ENCODE measurements around the gene SMIM45.

SMIM45 gene

DNA sequence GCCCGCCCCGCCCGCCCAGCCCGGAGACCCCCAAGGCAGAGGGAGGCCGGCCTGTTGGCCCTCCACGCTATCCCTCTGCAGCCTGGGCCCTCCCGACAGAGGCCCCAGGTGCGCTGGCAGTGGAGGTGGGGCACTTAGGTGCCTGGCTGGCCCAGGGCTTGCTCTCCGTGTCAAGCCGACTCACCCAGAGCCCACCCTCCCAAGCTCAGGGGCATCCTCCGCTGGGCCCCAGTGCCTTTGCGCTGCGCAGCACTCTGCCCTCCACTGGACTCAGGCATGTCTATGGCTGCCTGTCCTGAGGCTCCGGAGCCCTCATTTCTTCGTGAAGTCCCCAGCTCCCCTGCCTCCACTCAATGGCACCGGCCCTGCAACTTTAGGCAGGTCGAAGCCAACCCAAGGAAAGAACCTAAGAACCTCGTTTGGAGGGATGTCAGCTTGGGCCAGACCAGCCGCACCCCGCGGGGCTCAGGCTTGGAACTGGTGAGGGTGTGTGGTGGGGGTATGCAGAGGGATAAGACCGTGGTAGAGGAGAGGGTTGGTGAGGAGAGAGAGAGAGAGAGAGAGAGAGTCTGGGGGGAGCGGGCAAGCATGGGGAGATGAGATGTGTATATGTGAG is 6.1 kb downstream of the SMIM45 start:
- no peak for DNase-seq (ENCODE audit: low read depth)
- no peak for TF ChIP-seq CTCF (conservative IDR thresholded peaks at IDR 0.05; ENCODE audit: control insufficient read depth, insufficient read depth, low read depth, low read length)
- H3K4me3 ChIP-seq (ENCODE audit: control insufficient read depth, low read depth, low read length) = no peak overlapping the region

GRCh38 chr22:41963453-41964111 is 11.6 kb downstream of the SMIM45 start:
- DNase-seq (ENCODE audit: low read depth) = peak; percentile 30
- no peak overlapping the region for H3K4me3 ChIP-seq (ENCODE audit: control insufficient read depth, low read depth, low read length)
- no peak for TF ChIP-seq CTCF (conservative IDR thresholded peaks at IDR 0.05; ENCODE audit: control insufficient read depth, insufficient read depth, low read depth, low read length)

DNA sequence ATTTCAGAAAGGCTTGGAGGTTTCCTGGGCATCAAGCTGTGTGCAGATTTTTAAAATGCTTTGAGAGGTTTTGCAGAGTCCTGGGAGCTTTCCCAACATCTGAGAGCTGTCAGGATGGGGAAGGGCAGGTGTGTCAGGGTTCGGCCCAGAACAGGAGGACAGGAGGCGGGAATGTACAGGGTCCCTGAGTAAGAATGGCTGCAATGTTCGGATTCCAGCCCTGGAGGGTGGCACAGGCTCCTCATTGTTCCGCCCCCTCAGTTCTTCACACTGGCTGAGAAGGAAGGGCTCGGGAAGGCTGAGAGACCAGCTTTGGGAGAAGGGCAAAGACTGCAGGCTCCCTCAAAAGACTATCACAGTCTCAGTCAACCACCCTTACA is 12.2 kb downstream of the SMIM45 start:
- H3K4me3 ChIP-seq (ENCODE audit: control insufficient read depth, low read depth, low read length) = no peak overlapping the region
- TF ChIP-seq CTCF (conservative IDR thresholded peaks at IDR 0.05; ENCODE audit: control insufficient read depth, insufficient read depth, low read depth, low read length) = no peak
- DNase-seq (ENCODE audit: low read depth) = no peak

GRCh38 chr22:41966225-41966606 is 14.3 kb downstream of the SMIM45 start:
- TF ChIP-seq CTCF (conservative IDR thresholded peaks at IDR 0.05; ENCODE audit: control insufficient read depth, insufficient read depth, low read depth, low read length) = no peak
- no peak for DNase-seq (ENCODE audit: low read depth)
- no peak overlapping the region for H3K4me3 ChIP-seq (ENCODE audit: control insufficient read depth, low read depth, low read length)

- DNase-seq (ENCODE audit: low read depth) = peak; percentile 92
- TF ChIP-seq CTCF (conservative IDR thresholded peaks at IDR 0.05; ENCODE audit: control insufficient read depth, insufficient read depth, low read depth, low read length) = peak; percentile 41
- no peak overlapping the region for H3K4me3 ChIP-seq (ENCODE audit: control insufficient read depth, low read depth, low read length)
Measured at GRCh38 chr22:41966607-41967240, 14.8 kb downstream of the SMIM45 start.

GRCh38 chr22:41968601-41969000 is 16.7 kb downstream of the SMIM45 start:
- H3K4me3 ChIP-seq (ENCODE audit: control insufficient read depth, low read depth, low read length) = no peak overlapping the region
- DNase-seq (ENCODE audit: low read depth) = no peak
- TF ChIP-seq CTCF (conservative IDR thresholded peaks at IDR 0.05; ENCODE audit: control insufficient read depth, insufficient read depth, low read depth, low read length) = no peak
